A204.1 (cell line): ENCODE measurements around the gene TBL3.
"Not testable (repeated sequence)": the region's sequence is repeated elsewhere in the genome, so short reads cannot be mapped to it uniquely, and the experiment has no call there.

ENCODE experiments used
- FAIRE-seq: peaks from 2 replicates; lab custom pipeline; 2012; peaks lifted over from hg19 to GRCh38; lab: Jason Lieb, UNC

Gene TBL3

GRCh38 chr16:2001035-2001434, 29.2 kb downstream of the TBL3 start:
- FAIRE-seq: no peak

GRCh38 chr16:2001456-2002355, 29.9 kb downstream of the TBL3 start:
- no peak for FAIRE-seq

GRCh38 chr16:2002406-2003230, 30.8 kb downstream of the TBL3 start:
- FAIRE-seq: no peak

- FAIRE-seq: no peak
Observed at GRCh38 chr16:2003231-2003826, 31.5 kb downstream of the TBL3 start.

DNA sequence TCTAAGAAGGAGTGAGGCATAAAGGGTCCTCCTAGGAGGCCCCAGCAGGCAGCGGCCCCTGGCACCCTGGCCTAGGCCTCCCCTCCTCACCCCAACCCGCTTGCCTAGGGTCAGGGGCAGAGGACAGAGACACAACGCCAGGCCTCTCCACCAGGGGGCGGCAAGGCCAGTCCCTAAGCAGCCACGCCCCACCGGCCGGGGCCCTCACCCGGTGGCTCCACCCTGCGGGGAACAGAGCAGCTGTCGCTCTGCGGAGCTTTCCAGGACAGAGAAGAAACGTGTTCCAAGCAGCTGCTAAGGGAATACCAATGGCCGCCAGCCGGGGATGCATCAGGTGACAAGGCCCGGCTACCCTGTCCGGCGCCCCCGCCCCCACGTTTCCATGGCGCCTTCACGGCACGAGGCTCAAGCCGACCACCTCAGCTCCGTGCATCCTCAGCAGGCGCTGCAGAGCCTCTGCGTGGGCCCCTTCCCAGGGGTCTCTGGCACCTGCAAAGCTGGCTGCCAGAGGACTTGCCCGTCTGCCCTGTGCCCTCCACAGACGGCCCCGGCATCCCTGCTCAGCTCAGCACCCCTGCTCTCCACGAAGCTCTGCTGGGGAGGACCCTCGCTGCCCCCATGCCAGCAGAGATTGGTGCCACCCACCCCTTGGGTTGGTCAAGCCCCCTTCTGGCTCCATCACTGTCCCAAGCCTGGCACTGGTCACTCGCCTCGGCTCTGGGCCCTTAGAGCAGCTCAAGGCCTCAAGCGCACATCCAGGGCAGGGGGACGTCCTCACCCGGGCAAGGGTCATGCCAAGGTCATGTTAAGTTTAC, 32.2 kb downstream of the TBL3 start:
- no peak for FAIRE-seq

DNA sequence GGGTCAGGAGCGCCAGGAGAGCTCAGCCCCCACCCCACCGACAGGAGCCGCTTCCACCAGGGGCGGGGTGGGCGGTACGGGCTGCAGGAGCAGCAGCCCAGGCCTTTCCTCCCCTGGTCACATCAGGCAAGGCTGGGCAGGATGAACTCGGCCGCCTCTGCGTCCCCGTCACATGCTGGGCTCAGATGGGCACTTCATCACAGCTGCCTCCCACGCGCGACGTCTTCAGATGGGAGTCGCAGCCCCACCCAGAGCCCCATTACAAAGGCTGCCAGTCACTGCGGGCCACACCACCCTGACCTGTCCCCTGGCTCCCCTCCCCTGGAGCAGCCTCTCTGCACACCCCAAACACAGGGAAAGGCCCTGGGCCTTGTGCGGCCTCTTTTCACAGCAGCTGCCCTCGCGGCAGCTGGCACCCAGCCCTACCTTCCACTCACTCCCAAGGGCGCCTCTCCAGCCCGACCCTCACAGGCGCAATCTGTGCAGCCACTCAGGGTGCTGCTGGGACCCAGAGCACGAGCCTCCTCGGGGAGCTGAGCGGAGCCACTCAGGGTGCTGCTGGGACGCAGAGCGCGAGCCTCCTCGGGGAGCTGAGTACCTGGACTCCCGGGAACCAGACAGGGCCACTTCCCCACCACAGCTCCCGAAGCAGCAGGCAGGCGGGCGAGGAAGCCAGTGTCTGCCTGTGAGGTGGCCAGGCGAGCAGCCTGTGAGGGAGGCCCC, 33.1 kb downstream of the TBL3 start:
- FAIRE-seq: no peak

DNA sequence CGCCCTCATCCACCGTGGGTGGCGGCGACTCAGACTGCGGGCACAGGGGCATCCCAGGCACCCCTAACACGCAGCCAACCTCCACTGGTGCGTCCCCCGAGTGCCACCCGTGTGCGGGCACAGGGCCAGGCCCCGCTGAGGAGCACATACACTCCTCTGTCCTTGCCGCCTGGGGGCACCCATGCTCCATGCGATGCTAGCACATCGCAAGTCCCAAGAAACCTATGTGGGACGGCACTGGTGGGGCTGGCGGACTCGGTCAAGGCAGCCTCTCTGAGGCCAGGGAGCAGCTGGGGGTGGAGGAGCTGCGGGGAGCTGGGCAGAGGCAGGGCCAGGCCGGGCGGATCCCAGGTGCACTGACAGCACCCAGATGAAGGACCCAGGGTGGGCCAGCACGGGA, 33.8 kb downstream of the TBL3 start:
- no peak for FAIRE-seq

DNA sequence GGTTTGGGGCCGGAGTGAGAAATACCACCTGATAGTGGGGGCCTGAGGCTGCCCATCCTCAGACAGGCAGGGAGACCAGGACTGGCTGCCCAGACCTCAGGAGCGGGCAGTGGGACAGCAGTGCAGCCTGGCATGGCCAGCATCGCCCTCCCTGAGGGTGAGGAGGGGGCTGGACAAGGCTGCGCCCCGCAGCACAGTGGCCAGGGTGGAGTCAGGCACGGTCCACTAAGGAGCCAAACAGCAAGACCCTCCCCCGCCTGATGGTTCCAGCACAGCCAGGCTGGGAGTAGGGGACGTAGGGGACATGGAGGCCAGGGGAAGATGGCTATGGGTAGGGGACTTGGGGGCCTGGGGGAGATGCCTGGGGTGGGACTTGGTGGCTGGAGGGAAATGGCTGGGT, 34.5 kb downstream of the TBL3 start:
- FAIRE-seq: no peak

DNA sequence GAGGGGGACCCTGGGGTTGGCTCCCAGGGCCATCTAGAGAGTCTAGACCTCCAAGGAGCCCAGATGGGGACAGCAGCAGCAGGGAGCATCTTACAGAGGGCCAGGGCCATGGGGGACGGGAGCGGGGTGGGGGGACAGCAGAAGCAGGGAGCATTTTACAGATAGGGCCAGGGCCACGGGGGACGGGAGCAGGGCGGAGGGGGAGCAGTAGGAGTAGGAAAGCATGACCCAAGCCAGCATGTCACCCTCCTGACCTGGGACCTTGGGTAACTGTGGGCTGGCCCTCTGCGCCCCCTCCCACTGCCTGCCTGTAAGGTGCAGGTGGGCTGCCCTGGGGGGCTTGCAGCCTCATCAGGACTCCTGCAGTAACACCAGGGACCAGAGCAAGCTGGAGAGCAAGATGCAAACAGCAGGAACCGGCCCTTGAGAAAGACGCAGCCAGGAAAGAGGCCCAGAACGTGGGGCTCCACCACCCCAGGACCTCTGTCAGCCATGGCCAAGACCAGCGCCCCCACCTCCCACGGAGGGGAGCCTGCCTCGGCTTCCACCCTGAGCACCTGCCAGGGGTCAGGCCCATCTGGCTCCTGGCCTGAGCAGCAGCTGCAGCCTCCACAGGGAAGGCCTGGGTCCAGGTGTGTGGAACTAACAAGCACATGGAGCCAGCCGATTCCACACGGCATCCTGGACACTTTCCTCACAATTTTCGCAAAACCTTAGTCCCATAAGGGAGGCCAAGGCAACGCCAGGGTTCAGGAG, 35.4 kb downstream of the TBL3 start:
- no peak for FAIRE-seq

- no peak for FAIRE-seq
Observed at GRCh38 chr16:2008009-2008526, 36.2 kb downstream of the TBL3 start.

GRCh38 chr16:2008631-2009163, 36.8 kb downstream of the TBL3 start:
- no peak for FAIRE-seq

GRCh38 chr16:2009164-2009711, 37.4 kb downstream of the TBL3 start:
- no peak for FAIRE-seq

DNA sequence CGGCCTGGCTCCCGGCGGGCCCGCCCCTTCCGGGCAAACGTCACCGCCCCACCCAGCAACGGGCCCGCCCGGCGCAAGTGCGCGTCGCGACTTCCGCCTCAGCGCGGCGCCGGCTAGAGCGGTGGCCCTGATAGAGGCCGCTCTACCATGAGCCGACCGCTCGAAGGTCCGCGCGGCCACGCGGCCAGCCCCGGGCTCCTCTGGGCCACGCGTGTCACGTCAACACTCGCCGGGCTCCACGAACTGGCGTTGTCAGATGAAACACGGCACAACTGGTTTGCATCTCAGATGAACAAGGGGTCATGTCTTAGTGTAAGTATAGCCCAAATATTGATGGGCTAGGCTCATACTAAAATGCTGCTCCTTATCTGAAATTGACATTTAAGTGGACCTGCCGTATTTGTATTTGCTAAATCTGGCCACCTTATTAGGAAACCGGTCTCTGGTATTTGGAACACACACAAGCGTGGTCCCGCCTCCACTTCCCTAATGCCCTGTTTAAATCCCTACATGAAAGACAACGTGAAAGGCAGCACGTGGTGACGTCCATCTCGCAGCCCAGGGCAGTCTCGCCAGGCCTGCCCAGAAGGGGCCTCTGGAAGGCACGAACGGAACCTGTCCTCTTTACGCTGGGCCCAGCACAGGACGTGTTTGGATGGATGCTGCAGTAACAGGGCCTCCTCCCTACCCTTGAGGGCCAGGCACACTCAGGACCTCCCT, 38.1 kb downstream of the TBL3 start, which contains the start of gene ZNF598:
ZNF598 (minus strand) TSS at position 31 of the 720 bp plus-strand sequence.
- FAIRE-seq: no peak

- FAIRE-seq: not testable (repeated sequence)
Observed at GRCh38 chr16:2011726-2012125, 39.9 kb downstream of the TBL3 start.

GRCh38 chr16:2013527-2013926, 41.7 kb downstream of the TBL3 start:
- FAIRE-seq: no peak

GRCh38 chr16:2015117-2015946, 43.5 kb downstream of the TBL3 start:
- FAIRE-seq: no peak

DNA sequence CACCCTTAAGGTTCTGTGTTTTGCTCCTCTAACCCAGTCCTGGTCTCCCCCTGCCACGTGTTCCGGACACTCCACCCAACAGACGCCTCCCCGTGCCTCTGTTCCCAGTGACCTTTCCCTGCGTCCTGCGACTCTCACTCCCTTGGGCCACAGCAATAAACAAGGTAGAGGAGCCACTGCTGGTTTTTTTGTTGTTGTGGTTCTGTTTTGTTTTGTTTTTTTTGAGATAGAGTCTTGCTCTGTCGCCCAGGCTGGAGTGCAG, 44.0 kb downstream of the TBL3 start:
- no peak for FAIRE-seq

- no peak for FAIRE-seq
Observed at GRCh38 chr16:2016407-2016922, 44.6 kb downstream of the TBL3 start.
